Forelimb muscle (tissue), 1 donor: ENCODE measurements around the gene KAZALD1. TPM values are rescaled to one million over a fixed set of nuclear protein-coding genes. Genes with fewer than 3 reads are reported as not detected.
A peak's percentile ranks its signal among the peaks of the same experiment; 100 is the strongest.

Experiments used
- DNase-seq: peaks from one replicate; pipeline ENCODE4 v3.0.0-alpha.2; 2013; ENCODE audit warnings: low read depth
- polyA plus RNA-seq: library from polyadenylated mRNA; unstranded; fragments of 120-200 nt; gene quantifications from one replicate; pipeline ENCODE4 v1.2.1, GENCODE V29; 2013; ENCODE audit not compliant: insufficient read length

Gene KAZALD1
- polyA plus RNA-seq, 1 donor, result 28.0 TPM

GRCh38 chr10:101095004-101095403, 33.2 kb downstream of the KAZALD1 start:
- no peak for DNase-seq

- DNase-seq, result peak; percentile 9
Observed at GRCh38 chr10:101095550-101096213, 33.9 kb downstream of the KAZALD1 start.

- DNase-seq, result no peak
Observed at GRCh38 chr10:101096378-101096777, 34.6 kb downstream of the KAZALD1 start.

GRCh38 chr10:101097881-101098280, 36.1 kb downstream of the KAZALD1 start:
- DNase-seq, result no peak

- no peak for DNase-seq
Observed at GRCh38 chr10:101099901-101100300, 38.1 kb downstream of the KAZALD1 start.

GRCh38 chr10:101101372-101101881, 39.6 kb downstream of the KAZALD1 start:
- DNase-seq, result no peak

GRCh38 chr10:101103430-101103829, 41.6 kb downstream of the KAZALD1 start:
- DNase-seq, result no peak

GRCh38 chr10:101106351-101106750, 44.6 kb downstream of the KAZALD1 start:
- DNase-seq, result no peak

GRCh38 chr10:101107771-101108170, 46.0 kb downstream of the KAZALD1 start:
- DNase-seq, result no peak

- no peak for DNase-seq
Observed at GRCh38 chr10:101110856-101111523, 49.2 kb downstream of the KAZALD1 start.

- DNase-seq, result no peak
Observed at GRCh38 chr10:101111547-101111946, 49.8 kb downstream of the KAZALD1 start.

- DNase-seq, result no peak
Observed at GRCh38 chr10:101112799-101113594, 51.2 kb downstream of the KAZALD1 start.

- no peak for DNase-seq
Observed at GRCh38 chr10:101113890-101114403, 52.2 kb downstream of the KAZALD1 start.

GRCh38 chr10:101114646-101115045, 52.9 kb downstream of the KAZALD1 start:
- DNase-seq, result no peak

Other genes with a start within 250 kb of the KAZALD1 start
- 87.6 TPM for gene SLF2, start 149.0 kb upstream of the KAZALD1 start, polyA plus RNA-seq
- 6.7 TPM for gene SEMA4G, start 92.5 kb upstream of the KAZALD1 start, polyA plus RNA-seq
- 73.6 TPM for gene MRPL43, start 74.5 kb upstream of the KAZALD1 start, polyA plus RNA-seq
- 9.3 TPM for gene TWNK, start 74.4 kb upstream of the KAZALD1 start, polyA plus RNA-seq
- gene LZTS2, start 62.2 kb upstream of the KAZALD1 start, polyA plus RNA-seq, result 60.9 TPM
- gene PDZD7, start 30.9 kb upstream of the KAZALD1 start, polyA plus RNA-seq, result 1.6 TPM
- gene SFXN3, start 30.8 kb upstream of the KAZALD1 start, polyA plus RNA-seq, result 22.5 TPM
- not detected for gene TLX1, start 69.3 kb downstream of the KAZALD1 start, polyA plus RNA-seq
- 9.6 TPM for gene LBX1, start 167.5 kb downstream of the KAZALD1 start, polyA plus RNA-seq